ENCODE measurements around the gene POLR3G.

POLR3G gene

DNA sequence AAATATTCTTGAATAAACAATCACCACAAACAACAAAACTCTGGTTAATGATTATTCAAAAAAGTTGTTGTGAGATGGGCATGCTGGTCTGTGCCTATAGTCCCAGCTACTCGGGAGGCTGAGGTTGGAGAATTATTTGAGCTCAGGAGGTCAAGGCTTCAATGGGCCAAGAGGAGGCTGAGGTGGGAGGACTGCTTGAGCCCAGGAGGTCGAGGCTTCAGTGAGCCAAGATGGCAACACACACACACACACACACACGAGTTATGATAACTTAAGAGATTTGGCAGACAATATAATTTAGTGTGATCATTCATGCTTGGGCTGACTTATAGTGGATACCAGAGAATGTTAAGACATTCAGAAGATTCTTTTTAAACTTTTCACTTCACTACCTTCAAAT is 39.9 kb downstream of the POLR3G start:
- Histone ChIP-seq H3K9me3 (ENCODE audit: control insufficient read depth, insufficient read depth, low read length) (no peaks in the 10 kb centered on the region), H3F3A (ENCODE audit: control insufficient read depth, insufficient read depth) (peaks cover 4% of the 10 kb centered on the region), H4K20me1 (ENCODE audit: control insufficient read depth, insufficient read depth, low read depth, low read length) (no peaks in the 10 kb centered on the region), H3K27me3 (ENCODE audit: control insufficient read depth, low read length) (no peaks in the 10 kb centered on the region), H3K36me3 (ENCODE audit: control insufficient read depth, low read length) (peaks cover 40% of the 10 kb centered on the region), H3K27ac (ENCODE audit: low read depth, low read length) (no peak overlapping the region), H3K4me1 (ENCODE audit: control insufficient read depth, low read length) (peaks cover 36% of the 10 kb centered on the region), H3K79me2 (ENCODE audit: control insufficient read depth, low read length) (0 out of 2 replicates have a peak, but pooled peaks cover 2% of the 10 kb centered on the region), H3K9me2 (replicated peaks; ENCODE audit: control insufficient read depth, low read length) (no peaks in the 10 kb centered on the region), H3K4me3 (ENCODE audit: low read length) (no peak overlapping the region), H3K4me2 (ENCODE audit: low read length) (no peak overlapping the region)
- no peak for TF ChIP-seq EZH2phosphoT487 (IDR thresholded peaks at IDR 0.05; ENCODE audit: borderline replicate concordance, low read length)
- TF ChIP-seq, protein P1, sequence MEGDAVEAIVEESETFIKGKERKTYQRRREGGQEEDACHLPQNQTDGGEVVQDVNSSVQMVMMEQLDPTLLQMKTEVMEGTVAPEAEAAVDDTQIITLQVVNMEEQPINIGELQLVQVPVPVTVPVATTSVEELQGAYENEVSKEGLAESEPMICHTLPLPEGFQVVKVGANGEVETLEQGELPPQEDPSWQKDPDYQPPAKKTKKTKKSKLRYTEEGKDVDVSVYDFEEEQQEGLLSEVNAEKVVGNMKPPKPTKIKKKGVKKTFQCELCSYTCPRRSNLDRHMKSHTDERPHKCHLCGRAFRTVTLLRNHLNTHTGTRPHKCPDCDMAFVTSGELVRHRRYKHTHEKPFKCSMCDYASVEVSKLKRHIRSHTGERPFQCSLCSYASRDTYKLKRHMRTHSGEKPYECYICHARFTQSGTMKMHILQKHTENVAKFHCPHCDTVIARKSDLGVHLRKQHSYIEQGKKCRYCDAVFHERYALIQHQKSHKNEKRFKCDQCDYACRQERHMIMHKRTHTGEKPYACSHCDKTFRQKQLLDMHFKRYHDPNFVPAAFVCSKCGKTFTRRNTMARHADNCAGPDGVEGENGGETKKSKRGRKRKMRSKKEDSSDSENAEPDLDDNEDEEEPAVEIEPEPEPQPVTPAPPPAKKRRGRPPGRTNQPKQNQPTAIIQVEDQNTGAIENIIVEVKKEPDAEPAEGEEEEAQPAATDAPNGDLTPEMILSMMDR (IDR thresholded peaks at IDR 0.05; ENCODE audit: low read depth, low read length, poor library complexity, severe bottlenecking), result no peak

DNA sequence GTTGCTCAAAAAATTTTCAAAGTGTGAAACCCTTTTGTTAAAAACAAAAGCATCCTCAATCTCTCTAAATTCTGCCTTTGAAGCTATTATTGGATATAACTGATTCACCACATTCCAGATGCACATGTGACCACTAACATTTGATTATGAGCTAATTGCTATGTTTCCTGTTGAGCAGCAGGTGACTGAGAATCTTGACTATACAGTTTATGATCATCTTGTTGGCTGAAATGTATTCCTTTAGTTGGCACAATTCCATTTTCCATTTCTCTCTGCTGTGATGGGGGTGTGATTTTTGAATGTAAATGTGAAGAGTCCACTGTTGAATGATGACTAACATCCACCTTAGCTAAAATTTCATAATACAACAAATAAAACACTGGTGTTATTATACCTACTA is 44.0 kb downstream of the POLR3G start:
- H3K9me3 ChIP-seq (ENCODE audit: control insufficient read depth, insufficient read depth, low read length), result no peaks in the 10 kb centered on the region
- peak overlapping the region; percentile 44 for H3K4me3 ChIP-seq (ENCODE audit: low read length)
- TF ChIP-seq, protein P1 (IDR thresholded peaks at IDR 0.05; ENCODE audit: low read depth, low read length, poor library complexity, severe bottlenecking), result no peak
- no peak for TF ChIP-seq EZH2phosphoT487 (IDR thresholded peaks at IDR 0.05; ENCODE audit: borderline replicate concordance, low read length)
- H3K4me2 ChIP-seq (ENCODE audit: low read length), result peak overlapping the region; percentile 70
- peak overlapping the region; percentile 72 for H3K27ac ChIP-seq (ENCODE audit: low read depth, low read length)
- H3K36me3 ChIP-seq (ENCODE audit: control insufficient read depth, low read length), result peaks cover 64% of the 10 kb centered on the region
- 0 out of 2 replicates have a peak, but pooled peaks cover 2% of the 10 kb centered on the region for H3K79me2 ChIP-seq (ENCODE audit: control insufficient read depth, low read length)
- H3K9me2 ChIP-seq (replicated peaks; ENCODE audit: control insufficient read depth, low read length), result no peaks in the 10 kb centered on the region
- no peaks in the 10 kb centered on the region for H3K27me3 ChIP-seq (ENCODE audit: control insufficient read depth, low read length)
- H4K20me1 ChIP-seq (ENCODE audit: control insufficient read depth, insufficient read depth, low read depth, low read length), result no peaks in the 10 kb centered on the region
- peaks cover 39% of the 10 kb centered on the region for H3K4me1 ChIP-seq (ENCODE audit: control insufficient read depth, low read length)
- peaks cover 4% of the 10 kb centered on the region for H3F3A ChIP-seq (ENCODE audit: control insufficient read depth, insufficient read depth)

- H3K27me3 ChIP-seq (ENCODE audit: control insufficient read depth, low read length), result no peaks in the 10 kb centered on the region
- no peaks in the 10 kb centered on the region for H3K9me3 ChIP-seq (ENCODE audit: control insufficient read depth, insufficient read depth, low read length)
- H3F3A ChIP-seq (ENCODE audit: control insufficient read depth, insufficient read depth), result peaks cover 4% of the 10 kb centered on the region
- TF ChIP-seq, protein P1 (IDR thresholded peaks at IDR 0.05; ENCODE audit: low read depth, low read length, poor library complexity, severe bottlenecking), result no peak
- no peak for TF ChIP-seq EZH2phosphoT487 (IDR thresholded peaks at IDR 0.05; ENCODE audit: borderline replicate concordance, low read length)
- H3K4me3 ChIP-seq (ENCODE audit: low read length), result peak overlapping the region; percentile 44
- peak overlapping the region; percentile 72 for H3K27ac ChIP-seq (ENCODE audit: low read depth, low read length)
- no peaks in the 10 kb centered on the region for H4K20me1 ChIP-seq (ENCODE audit: control insufficient read depth, insufficient read depth, low read depth, low read length)
- H3K36me3 ChIP-seq (ENCODE audit: control insufficient read depth, low read length), result peaks cover 69% of the 10 kb centered on the region
- H3K4me2 ChIP-seq (ENCODE audit: low read length), result peak overlapping the region; percentile 70
- H3K79me2 ChIP-seq (ENCODE audit: control insufficient read depth, low read length), result peaks cover 2% of the 10 kb centered on the region; the same call in 1 of the 2 replicates
- H3K4me1 ChIP-seq (ENCODE audit: control insufficient read depth, low read length), result peaks cover 39% of the 10 kb centered on the region
- no peaks in the 10 kb centered on the region for H3K9me2 ChIP-seq (replicated peaks; ENCODE audit: control insufficient read depth, low read length)
Observed at GRCh38 chr5:90519081-90519480, 44.4 kb downstream of the POLR3G start.
